Neural cell (in vitro differentiated cells): ENCODE measurements around the gene REEP1. TPM values are rescaled to one million over a fixed set of nuclear protein-coding genes. Genes with fewer than 3 reads are reported as not detected.

ENCODE experiments used
- H2AFZ ChIP-seq: fragments of 200-600, 300-800 bp; sonication (generic), shearing (Covaris generic); 2 replicates; pipeline ENCODE4 v1.6.0; 2014; ENCODE audit warnings: low read depth, mild to moderate bottlenecking, antibody characterized with exemption, low read length, moderate library complexity
- H3F3A ChIP-seq: fragments of 200-600 bp; shearing (Covaris generic); 2 replicates; pipeline ENCODE4 v1.6.1; 2016; ENCODE audit warnings: mild to moderate bottlenecking, moderate library complexity, mixed read lengths, antibody characterized with exemption, low read length; ENCODE audit not compliant: insufficient read depth, poor library complexity, severe bottlenecking
- H3K27ac ChIP-seq: fragments of 200-600, 300-800 bp; sonication (generic), shearing (Covaris generic); 2 replicates; pipeline ENCODE4 v1.5.1; 2014; ENCODE audit warnings: mild to moderate bottlenecking, low read length, moderate library complexity
- H3K27me3 ChIP-seq: fragments of 300-800, 200-600 bp; sonication (generic), shearing (Covaris generic); 2 replicates; pipeline ENCODE4 v1.6.0; 2014; ENCODE audit warnings: mild to moderate bottlenecking, low read depth, low read length, moderate library complexity; ENCODE audit not compliant: insufficient read depth
- H3K36me3 ChIP-seq: fragments of 300-800, 200-600 bp; sonication (generic), shearing (Covaris generic); 2 replicates; pipeline ENCODE4 v1.5.1; 2014; ENCODE audit warnings: mild to moderate bottlenecking, antibody characterized with exemption, low read length, moderate library complexity; ENCODE audit not compliant: insufficient read depth
- H3K4me2 ChIP-seq: fragments of 300-800, 200-600 bp; sonication (generic), shearing (Covaris generic); 2 replicates; pipeline ENCODE4 v1.6.0; 2014; ENCODE audit warnings: mild to moderate bottlenecking, low read length
- H3K4me3 ChIP-seq: fragments of 300-800, 200-600 bp; sonication (generic), shearing (Covaris generic); 2 replicates; pipeline ENCODE4 v1.5.1; 2014; ENCODE audit warnings: mild to moderate bottlenecking, low read length, moderate library complexity
- H3K79me2 ChIP-seq: fragments of 200-600 bp; shearing (Covaris generic); replicated peaks from 2 replicates; pipeline ENCODE4 v1.6.0; 2014; ENCODE audit warnings: mild to moderate bottlenecking, low read length, moderate library complexity; ENCODE audit not compliant: insufficient read depth
- H3K9ac ChIP-seq: fragments of 300-800, 200-600 bp; sonication (generic), shearing (Covaris generic); 2 replicates; pipeline ENCODE4 v1.6.1; 2016; ENCODE audit warnings: mild to moderate bottlenecking, low read length, mixed read lengths
- H3K9me2 ChIP-seq: fragments of 200-600 bp; shearing (Covaris generic); 2 replicates; pipeline ENCODE4 v1.6.1; 2016; ENCODE audit warnings: mild to moderate bottlenecking, low read length, mixed read lengths; ENCODE audit not compliant: insufficient read depth
- H3K9me3 ChIP-seq: fragments of 200-600, 300-800 bp; sonication (generic), shearing (Covaris generic); 2 replicates; pipeline ENCODE4 v1.6.1; 2016; ENCODE audit warnings: mild to moderate bottlenecking, mixed run types, low read length, moderate library complexity, mixed read lengths
- H4K20me1 ChIP-seq: fragments of 200-600 bp; shearing (Covaris generic); 2 replicates; pipeline ENCODE4 v1.6.1; 2016; ENCODE audit warnings: mild to moderate bottlenecking, mixed run types; ENCODE audit not compliant: insufficient read depth
- CTCF ChIP-seq: fragments of 450-650 bp; IDR thresholded peaks from 2 replicates; pipeline ENCODE4 v1.5.1; 2014; ENCODE audit warnings: antibody characterized with exemption, mild to moderate bottlenecking, moderate library complexity; ENCODE audit not compliant: poor library complexity, severe bottlenecking
- EP300 ChIP-seq: fragments of 450-650 bp; conservative IDR thresholded peaks from 2 replicates; pipeline ENCODE4 v1.6.1; 2014; ENCODE audit warnings: antibody characterized with exemption, mild to moderate bottlenecking, moderate library complexity; ENCODE audit not compliant: poor library complexity, severe bottlenecking
- EZH2 ChIP-seq: fragments of 200-600, 300-800 bp; shearing (Covaris generic), sonication (generic); IDR thresholded peaks from 2 replicates; pipeline ENCODE4 v1.6.1; 2014; ENCODE audit warnings: antibody characterized with exemption, low read length, borderline replicate concordance, mild to moderate bottlenecking; ENCODE audit not compliant: insufficient read depth, poor library complexity, severe bottlenecking
- MXI1 ChIP-seq: fragments of 450-650 bp; conservative IDR thresholded peaks from 2 replicates; pipeline ENCODE4 v1.6.1; 2014; ENCODE audit warnings: antibody characterized with exemption, mild to moderate bottlenecking; ENCODE audit not compliant: poor library complexity, severe bottlenecking
- POLR2AphosphoS5 ChIP-seq: IDR thresholded peaks from 2 replicates; pipeline ENCODE4 v1.6.1; 2012
- RAD21 ChIP-seq: fragments of 450-650 bp; conservative IDR thresholded peaks from 2 replicates; pipeline ENCODE4 v1.6.1; 2014; ENCODE audit warnings: antibody characterized with exemption, mild to moderate bottlenecking, moderate library complexity
- REST ChIP-seq: IDR thresholded peaks from 2 replicates; pipeline ENCODE4 v1.6.1; 2012; ENCODE audit warnings: borderline replicate concordance
- SMC3 ChIP-seq: fragments of 450-650 bp; conservative IDR thresholded peaks from 2 replicates; pipeline ENCODE4 v1.6.1; 2014; ENCODE audit warnings: antibody characterized with exemption, mild to moderate bottlenecking, moderate library complexity; ENCODE audit not compliant: poor library complexity
- TAF1 ChIP-seq: IDR thresholded peaks from 2 replicates; pipeline ENCODE4 v1.6.1; 2012; ENCODE audit warnings: low read depth
- polyA plus RNA-seq: library from polyadenylated mRNA; depleted of rRNA; stranded (reverse); fragments of >200 nt; gene quantifications from 2 replicates; pipeline ENCODE4 v1.2.3, GENCODE V29; 2014

The REEP1 gene
- polyA plus RNA-seq, 1 donor from 2014 or later = 121 TPM

- no peak overlapping the region for H3K4me2 ChIP-seq
- H3K36me3 ChIP-seq = peaks cover 9% of the 10 kb centered on the region
- no peaks in the 10 kb centered on the region for H3K9me2 ChIP-seq
- H3K27ac ChIP-seq = no peak overlapping the region
- no peaks in the 10 kb centered on the region for H3K9me3 ChIP-seq
- H3K4me3 ChIP-seq = no peak overlapping the region
- H3K27me3 ChIP-seq = no peaks in the 10 kb centered on the region
- H3K9ac ChIP-seq = no peak overlapping the region
- H3K79me2 ChIP-seq = no peaks in the 10 kb centered on the region
- no peak overlapping the region for H2AFZ ChIP-seq
- H4K20me1 ChIP-seq = no peaks in the 10 kb centered on the region
- TF ChIP-seq TAF1 (no peak), POLR2AphosphoS5 (no peak), MXI1 (no peak), SMC3 (no peak), CTCF (no peak), EZH2 (no peak), EP300 (no peak), REST (no peak), RAD21 (no peak)
- no peaks in the 10 kb centered on the region for H3F3A ChIP-seq
Measured at GRCh38 chr2:86243950-86244733, 93.3 kb downstream of the REEP1 start.

GRCh38 chr2:86243272-86243671, 94.2 kb downstream of the REEP1 start:
- Histone ChIP-seq H3K9me3 (no peaks in the 10 kb centered on the region), H3F3A (no peaks in the 10 kb centered on the region), H3K4me2 (no peak overlapping the region), H3K9ac (no peak overlapping the region), H3K27ac (no peak overlapping the region), H3K79me2 (no peaks in the 10 kb centered on the region), H4K20me1 (no peaks in the 10 kb centered on the region), H2AFZ (no peak overlapping the region), H3K9me2 (no peaks in the 10 kb centered on the region), H3K36me3 (peaks cover 9% of the 10 kb centered on the region), H3K4me3 (no peak overlapping the region), H3K27me3 (no peaks in the 10 kb centered on the region)
- TF ChIP-seq RAD21 (no peak), POLR2AphosphoS5 (no peak), SMC3 (no peak)
